Loucy (cell line): Measurements from ENCODE around the gene HDX.

Experiments
- H2AFZ ChIP-seq: fragments of 200-600 bp; sonication (generic); 2 replicates; pipeline ENCODE4 v1.6.0; 2016; ENCODE audit warnings: antibody characterized with exemption, mild to moderate bottlenecking, low read length, moderate library complexity
- H3F3A ChIP-seq: fragments of 200-600 bp; 2 replicates; pipeline ENCODE4 v1.6.0; 2016; ENCODE audit warnings: antibody characterized with exemption, low read depth, mild to moderate bottlenecking
- H3K27me3 ChIP-seq: fragments of 200-600 bp; sonication (generic); 2 replicates; pipeline ENCODE4 v1.6.1; 2014; ENCODE audit warnings: low read length, mild to moderate bottlenecking; ENCODE audit not compliant: insufficient read depth, poor library complexity, severe bottlenecking
- H3K36me3 ChIP-seq: fragments of 200-600 bp; sonication (generic); 2 replicates; pipeline ENCODE4 v1.6.1; 2016; ENCODE audit warnings: low read length; ENCODE audit not compliant: insufficient read depth
- H3K4me1 ChIP-seq: fragments of 200-600 bp; sonication (generic); 2 replicates; pipeline ENCODE4 v1.5.1; 2014; ENCODE audit warnings: low read length, mild to moderate bottlenecking; ENCODE audit not compliant: insufficient read depth, poor library complexity, severe bottlenecking
- H3K4me2 ChIP-seq: fragments of 200-600 bp; sonication (generic); 2 replicates; pipeline ENCODE4 v1.6.0; 2014; ENCODE audit warnings: antibody characterized with exemption, low read length, low read depth, mild to moderate bottlenecking; ENCODE audit not compliant: poor library complexity, severe bottlenecking
- H3K4me3 ChIP-seq: fragments of 200-600 bp; sonication (generic); 2 replicates; pipeline ENCODE4 v1.5.1; 2014; ENCODE audit warnings: low read length, mild to moderate bottlenecking, mixed read lengths; ENCODE audit not compliant: poor library complexity, severe bottlenecking
- H3K79me2 ChIP-seq: fragments of 200-600 bp; sonication (generic); 2 replicates; pipeline ENCODE4 v1.6.1; 2014; ENCODE audit warnings: low read length; ENCODE audit not compliant: insufficient read depth
- H3K9ac ChIP-seq: fragments of 200-600 bp; sonication (generic); 2 replicates; pipeline ENCODE4 v1.6.0; 2014; ENCODE audit warnings: mild to moderate bottlenecking, low read depth, low read length, moderate library complexity; ENCODE audit not compliant: poor library complexity, severe bottlenecking
- H3K9me2 ChIP-seq: fragments of 200-600 bp; sonication (generic); replicated peaks from 2 replicates; pipeline ENCODE4 v1.6.1; 2016; ENCODE audit warnings: low read depth, low read length, mixed read lengths
- H3K9me3 ChIP-seq: fragments of 200-600 bp; sonication (generic); 2 replicates; pipeline ENCODE4 v1.6.1; 2014; ENCODE audit warnings: mild to moderate bottlenecking, antibody characterized with exemption, low read length, low read depth; ENCODE audit not compliant: insufficient read depth
- H4K20me1 ChIP-seq: fragments of 200-600 bp; sonication (generic); 2 replicates; pipeline ENCODE4 v1.6.0; 2014; ENCODE audit warnings: antibody characterized with exemption, low read length, mild to moderate bottlenecking; ENCODE audit not compliant: insufficient read depth, poor library complexity, severe bottlenecking
- CTCF ChIP-seq: fragments of 200-600 bp; sonication (generic); conservative IDR thresholded peaks from 2 replicates; pipeline ENCODE4 v1.5.1; 2014; ENCODE audit warnings: mild to moderate bottlenecking, antibody characterized with exemption, low read length
- EZH2phosphoT487 ChIP-seq: fragments of 200-600 bp; IDR thresholded peaks from 2 replicates; pipeline ENCODE4 v1.6.1; 2018; ENCODE audit warnings: antibody characterized with exemption, mild to moderate bottlenecking, moderate library complexity, borderline replicate concordance

The HDX gene

DNA sequence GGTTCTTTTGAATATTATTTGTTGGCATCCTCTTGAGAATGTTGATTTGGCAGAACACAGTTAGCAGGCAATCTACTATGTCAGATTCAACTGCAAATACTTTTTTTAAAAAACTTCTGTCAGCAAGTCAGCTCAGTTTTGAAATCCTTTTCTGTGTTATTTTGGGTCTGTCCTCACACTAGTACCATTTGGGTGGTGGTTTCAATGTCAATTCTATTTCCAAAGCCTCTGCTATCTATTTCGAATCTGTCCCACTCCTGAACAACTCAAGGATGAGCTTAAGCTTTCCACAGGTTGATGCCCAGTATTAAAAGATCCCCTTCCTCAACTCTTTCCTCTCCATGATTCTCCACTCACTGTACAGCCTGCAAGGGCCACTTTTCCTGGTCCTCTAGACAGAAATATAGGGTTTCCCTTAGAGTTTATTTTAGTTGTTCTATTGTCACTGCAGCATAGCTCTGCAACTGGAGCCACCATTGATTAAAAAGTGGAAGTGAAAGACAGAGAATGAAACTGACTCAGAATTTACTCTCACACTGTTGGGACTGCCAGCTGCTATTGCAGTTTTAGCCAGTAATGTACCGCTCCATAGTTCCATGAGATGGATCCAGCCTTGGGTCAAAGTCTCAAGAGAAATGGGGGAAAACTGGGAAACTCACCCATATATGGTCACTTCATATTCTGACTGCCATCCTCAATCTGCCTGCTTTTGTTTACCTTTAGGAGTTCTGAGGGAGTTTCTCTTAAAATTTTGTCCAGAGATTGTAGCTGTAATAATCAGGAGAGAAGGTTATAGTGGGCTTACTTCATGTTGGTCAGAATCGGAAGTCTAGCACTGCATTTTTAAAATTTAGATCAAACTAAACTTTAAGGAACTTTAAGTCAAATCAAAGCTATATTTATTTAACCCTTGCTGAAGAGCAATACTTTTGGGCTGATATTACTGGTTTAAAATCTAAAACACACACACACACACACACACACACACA, 14.6 kb downstream of the HDX start:
- no peaks in the 10 kb centered on the region for H3K36me3 ChIP-seq
- no peak overlapping the region for H2AFZ ChIP-seq
- no peaks in the 10 kb centered on the region for H3F3A ChIP-seq
- H4K20me1 ChIP-seq: no peaks in the 10 kb centered on the region
- H3K4me3 ChIP-seq: no peak overlapping the region
- no peaks in the 10 kb centered on the region for H3K9me3 ChIP-seq
- TF ChIP-seq CTCF (no peak), EZH2phosphoT487 (no peak)
- no peak overlapping the region for H3K4me2 ChIP-seq
- no peaks in the 10 kb centered on the region for H3K79me2 ChIP-seq
- no peaks in the 10 kb centered on the region for H3K9me2 ChIP-seq
- no peaks in the 10 kb centered on the region for H3K27me3 ChIP-seq
- no peaks in the 10 kb centered on the region for H3K4me1 ChIP-seq
- H3K9ac ChIP-seq: no peak overlapping the region

DNA sequence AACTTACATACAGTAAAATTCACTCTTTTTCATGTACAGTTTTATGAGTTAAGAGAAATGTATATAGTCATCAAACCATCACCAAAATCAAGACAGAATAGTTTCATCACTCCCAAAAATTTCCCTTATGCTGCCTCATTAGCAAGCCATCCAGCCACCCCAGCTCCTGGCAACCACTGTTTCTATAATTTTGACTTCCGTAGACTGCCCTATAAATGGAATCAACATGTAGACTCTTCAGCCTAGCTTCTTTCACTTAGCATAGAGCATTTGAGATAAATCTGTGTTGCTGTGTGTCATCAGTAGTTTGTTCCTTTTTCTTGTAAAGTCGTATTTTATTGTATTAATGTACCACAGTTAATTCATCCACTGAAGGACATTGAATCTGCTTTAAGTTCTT, 23.2 kb downstream of the HDX start:
- Histone ChIP-seq H3K9ac (no peak overlapping the region), H3K36me3 (no peaks in the 10 kb centered on the region), H3K4me2 (no peak overlapping the region), H3K4me1 (no peaks in the 10 kb centered on the region), H2AFZ (no peak overlapping the region), H3K4me3 (no peak overlapping the region), H3F3A (no peaks in the 10 kb centered on the region), H3K9me3 (no peaks in the 10 kb centered on the region), H3K27me3 (no peaks in the 10 kb centered on the region), H4K20me1 (no peaks in the 10 kb centered on the region), H3K79me2 (no peaks in the 10 kb centered on the region), H3K9me2 (no peaks in the 10 kb centered on the region)
- TF ChIP-seq CTCF (no peak), EZH2phosphoT487 (no peak)

GRCh38 chrX:84477114-84477513, 25.1 kb downstream of the HDX start:
- Histone ChIP-seq H3K9me3 (no peaks in the 10 kb centered on the region), H3F3A (no peaks in the 10 kb centered on the region), H3K4me2 (no peak overlapping the region), H3K9me2 (no peaks in the 10 kb centered on the region), H3K36me3 (no peaks in the 10 kb centered on the region), H3K79me2 (no peaks in the 10 kb centered on the region), H2AFZ (no peak overlapping the region), H3K4me1 (no peaks in the 10 kb centered on the region), H3K27me3 (no peaks in the 10 kb centered on the region), H3K4me3 (no peak overlapping the region), H3K9ac (no peak overlapping the region), H4K20me1 (no peaks in the 10 kb centered on the region)
- TF ChIP-seq CTCF: no peak
- TF ChIP-seq EZH2phosphoT487: no peak
